ENCODE measurements around the gene KLK4.

The KLK4 gene

DNA sequence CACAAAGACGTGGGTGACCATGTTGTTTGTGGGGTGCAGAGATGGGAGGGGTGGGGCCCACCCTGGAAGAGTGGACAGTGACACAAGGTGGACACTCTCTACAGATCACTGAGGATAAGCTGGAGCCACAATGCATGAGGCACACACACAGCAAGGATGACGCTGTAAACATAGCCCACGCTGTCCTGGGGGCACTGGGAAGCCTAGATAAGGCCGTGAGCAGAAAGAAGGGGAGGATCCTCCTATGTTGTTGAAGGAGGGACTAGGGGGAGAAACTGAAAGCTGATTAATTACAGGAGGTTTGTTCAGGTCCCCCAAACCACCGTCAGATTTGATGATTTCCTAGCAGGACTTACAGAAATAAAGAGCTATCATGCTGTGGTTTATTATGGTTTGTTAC lies 32.3 kb downstream of the KLK4 start:
- TF ChIP-seq CREB1 (IDR thresholded peaks at IDR 0.05; ENCODE audit: low read depth) (no peak), RAD21 (IDR thresholded peaks at IDR 0.05; ENCODE audit: low read depth) (no peak), TAF1 (IDR thresholded peaks at IDR 0.05; ENCODE audit: low read depth) (no peak), ZBTB7A (IDR thresholded peaks at IDR 0.05; ENCODE audit: low read depth) (no peak), FOXM1 (IDR thresholded peaks at IDR 0.05; ENCODE audit: borderline replicate concordance, low read depth) (no peak), YY1 (IDR thresholded peaks at IDR 0.05; ENCODE audit: low read depth) (no peak), EP300 (IDR thresholded peaks at IDR 0.05; ENCODE audit: borderline replicate concordance) (no peak), TEAD4 (IDR thresholded peaks at IDR 0.05) (no peak), TCF12 (IDR thresholded peaks at IDR 0.05; ENCODE audit: low read depth) (no peak), CEBPB (IDR thresholded peaks at IDR 0.05) (no peak), NFIC (IDR thresholded peaks at IDR 0.05) (no peak), EGR1 (IDR thresholded peaks at IDR 0.05) (no peak)
- TF ChIP-seq, protein P1, sequence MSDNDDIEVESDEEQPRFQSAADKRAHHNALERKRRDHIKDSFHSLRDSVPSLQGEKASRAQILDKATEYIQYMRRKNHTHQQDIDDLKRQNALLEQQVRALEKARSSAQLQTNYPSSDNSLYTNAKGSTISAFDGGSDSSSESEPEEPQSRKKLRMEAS (IDR thresholded peaks at IDR 0.05) = no peak
- TF ChIP-seq, protein P2, sequence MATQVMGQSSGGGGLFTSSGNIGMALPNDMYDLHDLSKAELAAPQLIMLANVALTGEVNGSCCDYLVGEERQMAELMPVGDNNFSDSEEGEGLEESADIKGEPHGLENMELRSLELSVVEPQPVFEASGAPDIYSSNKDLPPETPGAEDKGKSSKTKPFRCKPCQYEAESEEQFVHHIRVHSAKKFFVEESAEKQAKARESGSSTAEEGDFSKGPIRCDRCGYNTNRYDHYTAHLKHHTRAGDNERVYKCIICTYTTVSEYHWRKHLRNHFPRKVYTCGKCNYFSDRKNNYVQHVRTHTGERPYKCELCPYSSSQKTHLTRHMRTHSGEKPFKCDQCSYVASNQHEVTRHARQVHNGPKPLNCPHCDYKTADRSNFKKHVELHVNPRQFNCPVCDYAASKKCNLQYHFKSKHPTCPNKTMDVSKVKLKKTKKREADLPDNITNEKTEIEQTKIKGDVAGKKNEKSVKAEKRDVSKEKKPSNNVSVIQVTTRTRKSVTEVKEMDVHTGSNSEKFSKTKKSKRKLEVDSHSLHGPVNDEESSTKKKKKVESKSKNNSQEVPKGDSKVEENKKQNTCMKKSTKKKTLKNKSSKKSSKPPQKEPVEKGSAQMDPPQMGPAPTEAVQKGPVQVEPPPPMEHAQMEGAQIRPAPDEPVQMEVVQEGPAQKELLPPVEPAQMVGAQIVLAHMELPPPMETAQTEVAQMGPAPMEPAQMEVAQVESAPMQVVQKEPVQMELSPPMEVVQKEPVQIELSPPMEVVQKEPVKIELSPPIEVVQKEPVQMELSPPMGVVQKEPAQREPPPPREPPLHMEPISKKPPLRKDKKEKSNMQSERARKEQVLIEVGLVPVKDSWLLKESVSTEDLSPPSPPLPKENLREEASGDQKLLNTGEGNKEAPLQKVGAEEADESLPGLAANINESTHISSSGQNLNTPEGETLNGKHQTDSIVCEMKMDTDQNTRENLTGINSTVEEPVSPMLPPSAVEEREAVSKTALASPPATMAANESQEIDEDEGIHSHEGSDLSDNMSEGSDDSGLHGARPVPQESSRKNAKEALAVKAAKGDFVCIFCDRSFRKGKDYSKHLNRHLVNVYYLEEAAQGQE (IDR thresholded peaks at IDR 0.05; ENCODE audit: low read depth) = no peak
- TF ChIP-seq, protein P3, sequence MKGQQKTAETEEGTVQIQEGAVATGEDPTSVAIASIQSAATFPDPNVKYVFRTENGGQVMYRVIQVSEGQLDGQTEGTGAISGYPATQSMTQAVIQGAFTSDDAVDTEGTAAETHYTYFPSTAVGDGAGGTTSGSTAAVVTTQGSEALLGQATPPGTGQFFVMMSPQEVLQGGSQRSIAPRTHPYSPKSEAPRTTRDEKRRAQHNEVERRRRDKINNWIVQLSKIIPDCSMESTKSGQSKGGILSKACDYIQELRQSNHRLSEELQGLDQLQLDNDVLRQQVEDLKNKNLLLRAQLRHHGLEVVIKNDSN (IDR thresholded peaks at IDR 0.05) = no peak

DNA sequence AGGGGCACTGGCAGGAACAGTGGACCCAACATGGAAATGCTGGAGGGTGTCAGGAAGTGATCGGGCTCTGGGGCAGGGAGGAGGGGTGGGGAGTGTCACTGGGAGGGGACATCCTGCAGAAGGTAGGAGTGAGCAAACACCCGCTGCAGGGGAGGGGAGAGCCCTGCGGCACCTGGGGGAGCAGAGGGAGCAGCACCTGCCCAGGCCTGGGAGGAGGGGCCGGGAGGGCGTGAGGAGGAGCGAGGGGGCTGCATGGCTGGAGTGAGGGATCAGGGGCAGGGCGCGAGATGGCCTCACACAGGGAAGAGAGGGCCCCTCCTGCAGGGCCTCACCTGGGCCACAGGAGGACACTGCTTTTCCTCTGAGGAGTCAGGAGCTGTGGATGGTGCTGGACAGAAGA lies 33.9 kb downstream of the KLK4 start:
- TF ChIP-seq CEBPB (IDR thresholded peaks at IDR 0.05) = no peak
- TF ChIP-seq TCF12 (IDR thresholded peaks at IDR 0.05; ENCODE audit: low read depth) = no peak
- TF ChIP-seq, protein P2 (IDR thresholded peaks at IDR 0.05; ENCODE audit: low read depth) = no peak
- TF ChIP-seq, protein P1 (IDR thresholded peaks at IDR 0.05) = no peak
- no peak for TF ChIP-seq EGR1 (IDR thresholded peaks at IDR 0.05)
- no peak for TF ChIP-seq NFIC (IDR thresholded peaks at IDR 0.05)
- TF ChIP-seq EP300 (IDR thresholded peaks at IDR 0.05; ENCODE audit: borderline replicate concordance) = no peak
- no peak for TF ChIP-seq CREB1 (IDR thresholded peaks at IDR 0.05; ENCODE audit: low read depth)
- TF ChIP-seq ZBTB7A (IDR thresholded peaks at IDR 0.05; ENCODE audit: low read depth) = no peak
- TF ChIP-seq YY1 (IDR thresholded peaks at IDR 0.05; ENCODE audit: low read depth) = no peak
- TF ChIP-seq, protein P3 (IDR thresholded peaks at IDR 0.05) = no peak
- no peak for TF ChIP-seq FOXM1 (IDR thresholded peaks at IDR 0.05; ENCODE audit: borderline replicate concordance, low read depth)
- no peak for TF ChIP-seq TAF1 (IDR thresholded peaks at IDR 0.05; ENCODE audit: low read depth)
- TF ChIP-seq TEAD4 (IDR thresholded peaks at IDR 0.05) = no peak
- TF ChIP-seq RAD21 (IDR thresholded peaks at IDR 0.05; ENCODE audit: low read depth) = no peak

DNA sequence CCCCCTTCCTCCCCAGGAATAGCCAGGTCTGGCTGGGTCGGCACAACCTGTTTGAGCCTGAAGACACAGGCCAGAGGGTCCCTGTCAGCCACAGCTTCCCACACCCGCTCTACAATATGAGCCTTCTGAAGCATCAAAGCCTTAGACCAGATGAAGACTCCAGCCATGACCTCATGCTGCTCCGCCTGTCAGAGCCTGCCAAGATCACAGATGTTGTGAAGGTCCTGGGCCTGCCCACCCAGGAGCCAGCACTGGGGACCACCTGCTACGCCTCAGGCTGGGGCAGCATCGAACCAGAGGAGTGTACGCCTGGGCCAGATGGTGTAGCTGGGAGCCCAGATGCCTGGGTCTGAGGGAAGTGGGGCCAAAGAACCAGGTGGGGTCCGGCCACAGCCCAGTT lies 34.7 kb downstream of the KLK4 start:
- no peak for TF ChIP-seq EP300 (IDR thresholded peaks at IDR 0.05; ENCODE audit: borderline replicate concordance)
- TF ChIP-seq, protein P1 (IDR thresholded peaks at IDR 0.05) = no peak
- TF ChIP-seq, protein P2 (IDR thresholded peaks at IDR 0.05; ENCODE audit: low read depth) = no peak
- no peak for TF ChIP-seq CREB1 (IDR thresholded peaks at IDR 0.05; ENCODE audit: low read depth)
- TF ChIP-seq TEAD4 (IDR thresholded peaks at IDR 0.05) = no peak
- TF ChIP-seq CEBPB (IDR thresholded peaks at IDR 0.05) = no peak
- TF ChIP-seq TCF12 (IDR thresholded peaks at IDR 0.05; ENCODE audit: low read depth) = no peak
- no peak for TF ChIP-seq YY1 (IDR thresholded peaks at IDR 0.05; ENCODE audit: low read depth)
- no peak for TF ChIP-seq ZBTB7A (IDR thresholded peaks at IDR 0.05; ENCODE audit: low read depth)
- no peak for TF ChIP-seq NFIC (IDR thresholded peaks at IDR 0.05)
- TF ChIP-seq TAF1 (IDR thresholded peaks at IDR 0.05; ENCODE audit: low read depth) = no peak
- TF ChIP-seq, protein P3 (IDR thresholded peaks at IDR 0.05) = no peak
- TF ChIP-seq EGR1 (IDR thresholded peaks at IDR 0.05) = no peak

Data from Ishikawa (cell line).